Naive thymus-derived CD4-positive, alpha-beta T cell (primary cell): ENCODE data around the gene ST6GALNAC3. TPM values are rescaled to one million over a fixed set of nuclear protein-coding genes. Genes with fewer than 3 reads are reported as not detected.
"Not testable (repeated sequence)": the region's sequence is repeated elsewhere in the genome, so short reads cannot be mapped to it uniquely, and the experiment has no call there.

Experiments
- ATAC-seq: fragments of 150-1000 bp; cut with Tn5 transposase; 2 replicates; pipeline ENCODE4 v1.10.0; 2021; ENCODE audit warnings: mild to moderate bottlenecking, moderate library complexity
- CTCF ChIA-PET: fragments of 350-600 bp; sonication (Branson Sonifier 250); formaldehyde crosslinking; loops from one replicate; lab custom pipeline; 2021; ENCODE audit warnings: antibody characterized with exemption; lab: Charles Lee
- POLR2A ChIA-PET: fragments of 350-600 bp; sonication (Branson Sonifier 250); formaldehyde crosslinking; loops from one replicate; lab custom pipeline; 2021; ENCODE audit warnings: antibody characterized with exemption, inconsistent platforms; lab: Charles Lee
- DNase-seq, 9 donors: peaks; one replicate each; pipeline versions ENCODE4 v3.0.0 to v3.0.0-alpha.2; 2020 to 2022; ENCODE audit warnings: mixed read lengths in 1 of 9
- H3K27ac ChIP-seq: one replicate; pipeline ENCODE4 v1.7.0; 2013; ENCODE audit warnings: mild to moderate bottlenecking, low read depth, low read length, moderate library complexity
- H3K27me3 ChIP-seq, 2 donors: one replicate each; pipeline ENCODE4 v1.7.0; 2013; ENCODE audit warnings: low read length in 2 of 2, mild to moderate bottlenecking in 2 of 2, moderate library complexity in 2 of 2; ENCODE audit not compliant: control insufficient read depth in 2 of 2, insufficient read depth in 2 of 2
- H3K36me3 ChIP-seq, 3 experiments: 1 replicate in 2 of 3; 2 replicates in 1 of 3; pipeline ENCODE4 v1.7.0; 2013; ENCODE audit warnings: low read length in 3 of 3, mild to moderate bottlenecking in 3 of 3, moderate library complexity in 1 of 3; ENCODE audit not compliant: insufficient read depth in 3 of 3, control insufficient read depth in 2 of 3
- H3K4me1 ChIP-seq, 2 donors: one replicate each; pipeline ENCODE4 v1.7.0; 2013; ENCODE audit warnings: low read length in 2 of 2, mild to moderate bottlenecking in 2 of 2, moderate library complexity in 1 of 2; ENCODE audit not compliant: control insufficient read depth in 2 of 2, insufficient read depth in 2 of 2
- H3K4me3 ChIP-seq: 2 replicates; pipeline ENCODE4 v1.7.0; 2013; ENCODE audit warnings: mild to moderate bottlenecking, low read length
- H3K9me3 ChIP-seq, 3 experiments: 1 replicate in 2 of 3; 2 replicates in 1 of 3; pipeline ENCODE4 v1.7.0; 2013; ENCODE audit warnings: low read length in 3 of 3; ENCODE audit not compliant: control insufficient read depth in 2 of 3
- H3K27ac Mint-ChIP-seq, 9 donors: one replicate each; pipeline ENCODE4 v1.8.0; 2020 to 2022; ENCODE audit warnings: mixed read lengths in 9 of 9, mild to moderate bottlenecking in 8 of 9, moderate library complexity in 5 of 9, inconsistent platforms in 2 of 9
- H3K27me3 Mint-ChIP-seq, 5 donors: one replicate each; pipeline ENCODE4 v1.8.0; 2021 to 2022; ENCODE audit warnings: mixed read lengths in 5 of 5, mild to moderate bottlenecking in 1 of 5
- H3K36me3 Mint-ChIP-seq, 5 donors: one replicate each; pipeline ENCODE4 v1.8.0; 2020 to 2022; ENCODE audit warnings: mixed read lengths in 5 of 5, mild to moderate bottlenecking in 3 of 5, inconsistent platforms in 1 of 5
- H3K4me1 Mint-ChIP-seq, 7 donors: one replicate each; pipeline ENCODE4 v1.8.0; 2020 to 2022; ENCODE audit warnings: mixed read lengths in 7 of 7, mild to moderate bottlenecking in 3 of 7, inconsistent platforms in 1 of 7
- H3K4me3 Mint-ChIP-seq, 10 donors: one replicate each; pipeline ENCODE4 v1.8.0; 2020 to 2022; ENCODE audit warnings: mild to moderate bottlenecking in 10 of 10, mixed read lengths in 10 of 10, moderate library complexity in 6 of 10, inconsistent platforms in 2 of 10
- H3K9me3 Mint-ChIP-seq, 11 donors: one replicate each; pipeline ENCODE4 v1.8.0; 2020 to 2022; ENCODE audit warnings: mixed read lengths in 11 of 11, mild to moderate bottlenecking in 4 of 11, inconsistent platforms in 1 of 11, moderate library complexity in 1 of 11
- intact Hi-C, 2 donors: fragments of 100-400 bp; cut with micrococcal nuclease; formaldehyde crosslinking; loops; one replicate each; pipeline ENCODE4 v1.15.1; 2023
- polyA plus RNA-seq, 2 donors: library from polyadenylated mRNA; unstranded; fragments of 300-500 nt; fragmentation: Illumina TruSeq; gene quantifications; one replicate each; pipeline ENCODE4 v1.2.3, GENCODE V29; 2021
- total RNA-seq, 6 experiments: library from RNA in 5 of 6; stranded (reverse) in 5 of 6; gene quantifications; 1 replicate in 5 of 6; 2 replicates in 1 of 6; pipeline ENCODE4 v1.2.3 and lab custom pipeline; 2021 to 2026

Gene ST6GALNAC3
- total and polyA plus RNA-seq, 7 experiments from 2014 or later: 0.17 to 4.8 (median 2.1) TPM; not detected in 1

DNA sequence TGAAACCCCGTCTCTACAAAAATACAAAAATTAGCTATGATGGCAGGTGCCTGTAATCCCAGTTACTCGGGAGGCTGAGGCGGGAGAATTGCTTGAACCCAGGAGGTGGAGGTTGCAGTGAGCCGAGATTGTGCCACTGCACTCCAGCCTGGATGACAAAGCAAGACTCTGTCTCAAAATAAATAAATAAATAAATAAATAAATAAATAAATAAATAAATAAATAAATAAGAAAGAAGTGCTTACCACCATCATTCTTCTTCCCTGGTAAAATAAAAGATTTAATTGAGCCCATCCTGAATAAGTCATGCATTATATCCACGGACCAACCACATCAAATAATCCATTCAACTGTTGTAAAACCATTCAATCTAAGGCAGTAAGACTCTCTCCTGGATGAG is 578.3 kb downstream of the ST6GALNAC3 start:
- H3K4me1 Mint-ChIP-seq, CTCF ChIA-PET, intact Hi-C loops, H3K27ac ChIP-seq, ATAC-seq, H3K36me3 ChIP-seq, H3K36me3 Mint-ChIP-seq, H3K9me3 ChIP-seq, H3K27me3 Mint-ChIP-seq, H3K4me1 ChIP-seq, DNase-seq, H3K27me3 ChIP-seq, POLR2A ChIA-PET, H3K4me3 ChIP-seq, H3K27ac Mint-ChIP-seq, H3K4me3 Mint-ChIP-seq: not testable (repeated sequence)
- peaks cover 0 to 24% (median 10%) of the 10 kb centered on the region in 11 donors for H3K9me3 Mint-ChIP-seq

DNA sequence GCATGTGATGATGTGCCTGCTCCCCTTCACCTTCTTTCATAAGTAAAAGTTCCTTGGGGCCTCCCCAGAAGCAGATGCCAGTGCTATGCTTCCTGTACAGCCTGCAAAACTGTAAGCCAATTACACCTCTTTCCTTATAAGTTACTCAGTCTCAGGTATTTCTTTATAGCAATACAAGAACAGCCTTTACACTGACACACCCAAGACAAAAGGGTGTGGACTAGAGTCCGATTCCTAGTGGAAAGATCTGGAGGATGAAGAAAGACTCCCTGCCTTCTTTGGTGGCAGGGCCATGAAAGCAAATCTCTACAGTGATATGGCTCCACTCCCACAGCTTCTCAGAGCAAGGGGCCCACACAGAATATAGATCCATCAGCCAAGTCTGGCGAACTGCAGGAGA is 583.1 kb downstream of the ST6GALNAC3 start:
- DNase-seq (no peak), ATAC-seq (no peak)
- Histone ChIP-seq H3K27me3 (no peaks in the 10 kb centered on the region), H3K4me3 (no peak overlapping the region), H3K27ac (no peak overlapping the region), H3K9me3 (no peaks in the 10 kb centered on the region), H3K36me3 (no peaks in the 10 kb centered on the region), H3K4me1 (no peaks in the 10 kb centered on the region)
- H3K9me3 Mint-ChIP-seq: peaks cover 0 to 15% (median 5%) of the 10 kb centered on the region in 11 donors
- ChIA-PET POLR2A (no interaction called here), CTCF (no interaction called here)
- H3K4me3 Mint-ChIP-seq: no peak overlapping the region
- H3K4me1 Mint-ChIP-seq: no peaks in the 10 kb centered on the region
- peaks cover 0 to 3% (median 0%) of the 10 kb centered on the region in 5 donors for H3K36me3 Mint-ChIP-seq
- peaks cover 0 to 21% (median 0%) of the 10 kb centered on the region in 5 donors for H3K27me3 Mint-ChIP-seq
- intact Hi-C loops: no loop called here
- H3K27ac Mint-ChIP-seq: no peak overlapping the region

DNA sequence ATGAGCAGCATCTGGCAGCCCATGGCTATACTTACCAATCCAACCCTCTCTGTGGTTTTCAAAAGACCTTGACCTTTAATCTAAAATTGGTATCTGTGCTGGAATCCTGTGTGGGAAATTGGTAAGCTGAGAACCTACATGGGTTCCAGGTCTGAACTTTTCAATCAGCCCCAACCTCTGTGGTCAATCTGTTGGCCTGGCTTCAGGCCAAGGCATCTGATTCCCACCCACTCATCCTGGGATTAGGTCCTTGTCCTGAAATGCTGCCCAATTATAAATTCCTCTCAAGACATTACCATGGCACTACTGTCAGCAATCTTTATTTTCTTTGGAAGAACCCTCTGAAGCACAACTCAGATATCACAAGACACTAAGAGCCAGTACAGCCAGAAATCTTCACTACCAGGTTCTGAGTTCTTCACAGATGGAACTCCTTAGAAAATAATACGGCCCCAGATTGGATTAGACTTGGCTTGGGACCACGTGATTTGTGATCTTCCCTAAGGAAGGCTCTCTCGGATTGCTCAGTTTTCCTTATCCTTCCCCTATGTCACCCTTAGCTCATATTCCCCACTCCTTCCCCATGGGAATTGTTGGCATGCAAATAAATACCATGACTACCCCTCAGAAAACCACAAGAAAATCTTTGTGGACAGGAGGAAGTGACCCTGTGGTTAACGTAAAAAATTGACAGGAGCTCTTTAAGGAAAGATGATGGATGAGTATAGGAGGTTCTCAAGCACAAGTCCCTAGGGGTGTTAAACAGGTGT is 584.8 kb downstream of the ST6GALNAC3 start:
- no peaks in the 10 kb centered on the region for H3K9me3 ChIP-seq
- Mint-ChIP-seq H3K4me1 (no peaks in the 10 kb centered on the region), H3K27ac (no peak overlapping the region), H3K4me3 (no peak overlapping the region), H3K9me3 (peaks cover 0 to 19% (median 5%) of the 10 kb centered on the region in 11 donors), H3K36me3 (peaks cover 0 to 3% (median 0%) of the 10 kb centered on the region in 5 donors), H3K27me3 (peaks cover 0 to 18% (median 0%) of the 10 kb centered on the region in 5 donors)
- no peaks in the 10 kb centered on the region for H3K27me3 ChIP-seq
- H3K36me3 ChIP-seq: no peaks in the 10 kb centered on the region
- no peaks in the 10 kb centered on the region for H3K4me1 ChIP-seq
- no peak overlapping the region for H3K27ac ChIP-seq
- intact Hi-C loops: no loop called here
- no peak for ATAC-seq
- H3K4me3 ChIP-seq: no peak overlapping the region
- POLR2A ChIA-PET: no interaction called here
- DNase-seq: no peak
- CTCF ChIA-PET: no interaction called here

DNA sequence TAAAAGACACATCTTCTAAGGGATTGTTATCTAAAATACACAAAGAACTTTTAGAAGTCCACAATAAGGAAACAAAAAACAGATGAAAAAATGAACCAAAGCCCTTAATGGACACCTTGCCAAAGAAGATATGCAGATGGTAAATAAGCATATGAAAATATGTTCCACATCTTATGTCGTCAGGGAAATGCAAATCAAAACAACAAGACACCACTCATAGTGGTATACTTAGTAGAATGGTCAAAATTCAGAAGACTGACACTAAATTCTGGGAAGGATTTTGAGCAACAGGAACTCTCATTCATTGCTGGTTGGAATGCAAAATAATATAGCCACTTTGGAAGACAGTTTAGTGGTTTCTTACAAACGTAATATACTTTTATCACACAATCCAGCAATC is 587.0 kb downstream of the ST6GALNAC3 start:
- H3K27ac Mint-ChIP-seq: no peak overlapping the region
- ChIA-PET POLR2A (no interaction called here), CTCF (no interaction called here)
- peaks cover 0 to 19% (median 0%) of the 10 kb centered on the region in 5 donors for H3K27me3 Mint-ChIP-seq
- no peaks in the 10 kb centered on the region for H3K4me1 Mint-ChIP-seq
- no peak for DNase-seq
- H3K9me3 ChIP-seq: no peaks in the 10 kb centered on the region
- H3K4me3 Mint-ChIP-seq: no peak overlapping the region
- H3K36me3 Mint-ChIP-seq: peaks cover 0 to 3% (median 0%) of the 10 kb centered on the region in 5 donors
- no peak overlapping the region for H3K27ac ChIP-seq
- H3K4me1 ChIP-seq: no peaks in the 10 kb centered on the region
- no peak overlapping the region for H3K4me3 ChIP-seq
- H3K27me3 ChIP-seq: no peaks in the 10 kb centered on the region
- no peaks in the 10 kb centered on the region for H3K36me3 ChIP-seq
- intact Hi-C loops: no loop called here
- no peak for ATAC-seq
- peaks cover 0 to 21% (median 5%) of the 10 kb centered on the region in 11 donors for H3K9me3 Mint-ChIP-seq

DNA sequence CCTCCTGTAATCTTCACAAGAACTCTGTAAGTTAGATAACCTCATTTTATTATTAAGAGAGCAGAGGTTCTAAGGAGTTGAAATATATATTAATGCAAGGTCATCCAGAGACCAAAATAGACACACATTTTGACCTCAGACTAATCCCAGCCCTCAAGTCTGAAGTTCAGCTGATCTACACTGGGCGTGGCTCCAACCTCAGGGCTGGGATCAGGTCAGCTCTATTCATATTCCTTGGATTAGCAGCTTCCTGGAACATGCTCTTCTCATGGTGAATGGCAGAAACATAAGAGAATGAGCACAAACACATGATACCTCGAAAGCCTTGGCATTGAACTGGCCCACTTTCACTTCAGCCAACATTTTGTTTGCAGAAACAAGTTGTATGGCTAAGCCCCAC is 592.0 kb downstream of the ST6GALNAC3 start:
- Mint-ChIP-seq H3K27ac (no peak overlapping the region), H3K27me3 (peaks cover 0 to 9% (median 0%) of the 10 kb centered on the region in 5 donors), H3K4me3 (no peak overlapping the region), H3K4me1 (peaks cover 0 to 8% (median 0%) of the 10 kb centered on the region in 7 donors), H3K9me3 (peaks cover 0 to 9% (median 2%) of the 10 kb centered on the region in 11 donors), H3K36me3 (peaks cover 0 to 3% (median 0%) of the 10 kb centered on the region in 5 donors)
- Histone ChIP-seq H3K9me3 (no peaks in the 10 kb centered on the region), H3K27me3 (no peaks in the 10 kb centered on the region), H3K27ac (no peak overlapping the region), H3K4me3 (no peak overlapping the region), H3K36me3 (no peaks in the 10 kb centered on the region), H3K4me1 (no peaks in the 10 kb centered on the region)
- POLR2A ChIA-PET: no interaction called here
- no peak for ATAC-seq
- no peak for DNase-seq
- CTCF ChIA-PET: no interaction called here
- intact Hi-C loops: no loop called here

DNA sequence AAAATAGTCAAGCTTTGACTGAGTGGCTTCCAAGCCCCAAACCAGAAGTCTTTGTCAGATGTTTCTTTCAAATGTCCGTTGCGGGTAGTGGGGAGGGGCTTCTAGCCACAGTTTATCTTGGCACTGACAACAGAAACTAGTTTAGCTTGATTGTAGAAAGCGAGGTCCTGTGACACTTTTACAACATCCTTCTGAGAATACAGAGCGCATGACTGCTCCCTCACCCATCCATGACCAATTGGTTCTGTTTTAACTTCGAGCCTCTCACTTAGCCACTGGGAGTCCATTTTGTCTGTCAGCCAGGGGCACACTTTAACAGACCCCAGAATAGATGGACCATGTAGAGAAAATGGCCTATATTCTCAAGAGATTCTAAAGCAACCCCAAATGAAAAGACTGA is 593.5 kb downstream of the ST6GALNAC3 start:
- H3K27me3 Mint-ChIP-seq: peaks cover 0 to 4% (median 0%) of the 10 kb centered on the region in 5 donors
- H3K36me3 ChIP-seq: no peaks in the 10 kb centered on the region
- ChIA-PET CTCF (no interaction called here), POLR2A (no interaction called here)
- H3K27ac ChIP-seq: no peak overlapping the region
- peaks cover 0 to 9% (median 0%) of the 10 kb centered on the region in 7 donors for H3K4me1 Mint-ChIP-seq
- H3K4me3 ChIP-seq: no peak overlapping the region
- H3K9me3 Mint-ChIP-seq: peaks cover 0 to 5% (median under 1%) of the 10 kb centered on the region in 11 donors
- no peaks in the 10 kb centered on the region for H3K27me3 ChIP-seq
- H3K4me1 ChIP-seq: no peaks in the 10 kb centered on the region
- no peak for DNase-seq
- intact Hi-C loops: no loop called here
- no peak overlapping the region for H3K4me3 Mint-ChIP-seq
- no peaks in the 10 kb centered on the region for H3K9me3 ChIP-seq
- H3K36me3 Mint-ChIP-seq: peaks cover 0 to 3% (median 0%) of the 10 kb centered on the region in 5 donors
- no peak for ATAC-seq
- H3K27ac Mint-ChIP-seq: no peak overlapping the region

DNA sequence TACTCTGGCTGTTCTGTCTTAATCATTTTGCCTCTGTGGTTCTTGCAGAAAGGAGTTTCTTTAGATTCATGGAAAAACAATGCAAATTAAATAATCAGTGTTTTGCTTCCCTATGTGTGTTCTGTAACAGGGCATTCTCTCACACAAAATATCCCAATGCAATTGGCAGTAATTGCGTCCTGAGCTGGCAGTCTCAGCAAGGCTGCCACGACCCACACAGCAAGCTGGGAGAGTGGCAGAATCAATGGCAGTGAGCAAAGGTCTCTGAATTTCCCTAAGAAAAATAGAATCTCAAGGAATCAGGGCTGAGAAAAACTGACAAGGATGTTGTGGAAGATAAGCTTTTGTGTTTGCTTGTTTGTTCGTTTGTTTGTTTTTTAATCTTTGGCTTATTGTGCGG is 594.6 kb downstream of the ST6GALNAC3 start:
- Mint-ChIP-seq H3K27me3 (peaks cover 0 to 4% (median 0%) of the 10 kb centered on the region in 5 donors), H3K4me3 (no peak overlapping the region), H3K36me3 (peaks cover 0 to 3% (median 0%) of the 10 kb centered on the region in 5 donors), H3K4me1 (peaks cover 0 to 9% (median 0%) of the 10 kb centered on the region in 7 donors), H3K9me3 (peaks cover 0 to 5% (median 0%) of the 10 kb centered on the region in 11 donors), H3K27ac (no peak overlapping the region)
- Histone ChIP-seq H3K4me3 (no peak overlapping the region), H3K36me3 (no peaks in the 10 kb centered on the region), H3K27ac (no peak overlapping the region), H3K27me3 (no peaks in the 10 kb centered on the region), H3K4me1 (no peaks in the 10 kb centered on the region), H3K9me3 (no peaks in the 10 kb centered on the region)
- ATAC-seq: no peak
- DNase-seq: no peak
- POLR2A ChIA-PET: no interaction called here
- CTCF ChIA-PET: no interaction called here
- intact Hi-C loops: no loop called here
